DOHH2 (cell line): Measurements from ENCODE around the gene KRTAP10-6.

Experiments
- EZH2phosphoT487 ChIP-seq: fragments of 200-600 bp; sonication (generic); IDR thresholded peaks from 2 replicates; pipeline ENCODE4 v1.6.1; 2017; ENCODE audit warnings: borderline replicate concordance, mild to moderate bottlenecking, antibody characterized with exemption, low read length, moderate library complexity, mixed read lengths
- TF ChIP-seq, protein P1 (sequence below): fragments of 200-600 bp; sonication (generic); IDR thresholded peaks from one replicate; pipeline ENCODE4 v1.5.1; 2014; ENCODE audit warnings: antibody characterized with exemption, mild to moderate bottlenecking, low read depth, low read length; ENCODE audit not compliant: poor library complexity, severe bottlenecking

DNA sequence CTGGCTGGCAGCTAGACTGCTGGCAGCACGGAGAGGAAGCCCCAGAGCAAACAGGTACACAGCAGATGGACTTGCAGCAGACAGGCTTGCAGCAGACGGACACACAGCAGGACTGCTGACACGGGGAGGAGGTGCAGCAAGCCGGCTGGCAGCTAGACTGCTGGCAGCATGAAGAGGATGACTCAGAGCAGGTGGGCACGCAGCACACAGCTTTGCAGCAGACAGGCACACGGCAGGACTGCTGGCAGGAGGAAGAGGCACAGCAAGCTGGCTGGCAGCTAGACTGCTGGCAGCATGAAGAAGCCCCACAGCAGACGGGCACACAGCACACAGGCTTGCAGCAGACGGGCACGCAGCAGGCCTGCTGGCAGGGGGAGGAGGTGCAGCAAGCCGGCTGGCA is 41.5 kb downstream of the KRTAP10-6 start:
- TF ChIP-seq, protein P1, sequence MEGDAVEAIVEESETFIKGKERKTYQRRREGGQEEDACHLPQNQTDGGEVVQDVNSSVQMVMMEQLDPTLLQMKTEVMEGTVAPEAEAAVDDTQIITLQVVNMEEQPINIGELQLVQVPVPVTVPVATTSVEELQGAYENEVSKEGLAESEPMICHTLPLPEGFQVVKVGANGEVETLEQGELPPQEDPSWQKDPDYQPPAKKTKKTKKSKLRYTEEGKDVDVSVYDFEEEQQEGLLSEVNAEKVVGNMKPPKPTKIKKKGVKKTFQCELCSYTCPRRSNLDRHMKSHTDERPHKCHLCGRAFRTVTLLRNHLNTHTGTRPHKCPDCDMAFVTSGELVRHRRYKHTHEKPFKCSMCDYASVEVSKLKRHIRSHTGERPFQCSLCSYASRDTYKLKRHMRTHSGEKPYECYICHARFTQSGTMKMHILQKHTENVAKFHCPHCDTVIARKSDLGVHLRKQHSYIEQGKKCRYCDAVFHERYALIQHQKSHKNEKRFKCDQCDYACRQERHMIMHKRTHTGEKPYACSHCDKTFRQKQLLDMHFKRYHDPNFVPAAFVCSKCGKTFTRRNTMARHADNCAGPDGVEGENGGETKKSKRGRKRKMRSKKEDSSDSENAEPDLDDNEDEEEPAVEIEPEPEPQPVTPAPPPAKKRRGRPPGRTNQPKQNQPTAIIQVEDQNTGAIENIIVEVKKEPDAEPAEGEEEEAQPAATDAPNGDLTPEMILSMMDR: no peak
- no peak for TF ChIP-seq EZH2phosphoT487
